Placental pericyte (primary cell): ENCODE measurements around the gene SLC22A13. TPM values are rescaled to one million over a fixed set of nuclear protein-coding genes. Genes with fewer than 3 reads are reported as not detected.

Experiments used
- small RNA-seq: library from RNA; depleted of rRNA; stranded (forward); fragments of <200 nt; gene quantifications from one replicate; pipeline ENCODE3, GENCODE V24; 2012; ENCODE audit warnings: low replicate concordance
- total RNA-seq: library from RNA; depleted of rRNA; stranded (reverse); fragments of >200 nt; gene quantifications from 2 replicates; pipeline ENCODE4 v1.2.3, GENCODE V29; 2012

Gene SLC22A13, protein sequence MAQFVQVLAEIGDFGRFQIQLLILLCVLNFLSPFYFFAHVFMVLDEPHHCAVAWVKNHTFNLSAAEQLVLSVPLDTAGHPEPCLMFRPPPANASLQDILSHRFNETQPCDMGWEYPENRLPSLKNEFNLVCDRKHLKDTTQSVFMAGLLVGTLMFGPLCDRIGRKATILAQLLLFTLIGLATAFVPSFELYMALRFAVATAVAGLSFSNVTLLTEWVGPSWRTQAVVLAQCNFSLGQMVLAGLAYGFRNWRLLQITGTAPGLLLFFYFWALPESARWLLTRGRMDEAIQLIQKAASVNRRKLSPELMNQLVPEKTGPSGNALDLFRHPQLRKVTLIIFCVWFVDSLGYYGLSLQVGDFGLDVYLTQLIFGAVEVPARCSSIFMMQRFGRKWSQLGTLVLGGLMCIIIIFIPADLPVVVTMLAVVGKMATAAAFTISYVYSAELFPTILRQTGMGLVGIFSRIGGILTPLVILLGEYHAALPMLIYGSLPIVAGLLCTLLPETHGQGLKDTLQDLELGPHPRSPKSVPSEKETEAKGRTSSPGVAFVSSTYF
- total RNA-seq, result 0.43 and 0.44 TPM in 2 replicates

DNA sequence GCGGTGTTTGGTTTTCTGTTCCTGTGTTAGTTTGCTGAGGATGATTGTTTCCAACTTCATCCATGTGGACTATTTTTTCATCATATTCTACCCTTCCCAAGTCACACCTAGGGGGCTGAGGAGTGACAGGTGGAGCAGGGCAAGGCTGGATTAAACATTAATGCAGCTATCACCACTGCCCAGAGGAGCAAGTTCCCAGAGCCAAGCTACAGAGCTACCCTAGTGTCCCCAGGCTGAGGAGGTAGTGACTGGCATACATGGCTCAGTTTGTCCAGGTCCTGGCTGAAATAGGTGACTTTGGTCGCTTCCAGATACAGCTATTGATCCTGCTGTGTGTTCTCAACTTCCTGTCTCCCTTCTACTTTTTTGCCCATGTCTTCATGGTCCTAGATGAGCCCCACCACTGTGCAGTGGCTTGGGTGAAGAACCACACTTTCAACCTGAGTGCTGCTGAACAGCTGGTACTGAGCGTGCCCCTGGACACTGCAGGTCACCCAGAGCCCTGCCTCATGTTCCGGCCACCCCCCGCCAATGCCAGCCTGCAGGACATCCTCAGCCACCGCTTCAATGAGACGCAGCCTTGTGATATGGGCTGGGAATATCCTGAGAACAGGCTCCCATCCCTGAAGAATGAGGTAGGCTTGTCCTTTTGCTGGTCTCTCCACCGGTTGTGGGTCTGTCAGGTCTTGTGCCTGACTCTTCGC is at the start of gene SLC22A13:
TSS of gene SLC22A13 (plus strand) at position 209 of the 704 bp plus-strand sequence. CDS start at position 258, 49 bp downstream.

DNA sequence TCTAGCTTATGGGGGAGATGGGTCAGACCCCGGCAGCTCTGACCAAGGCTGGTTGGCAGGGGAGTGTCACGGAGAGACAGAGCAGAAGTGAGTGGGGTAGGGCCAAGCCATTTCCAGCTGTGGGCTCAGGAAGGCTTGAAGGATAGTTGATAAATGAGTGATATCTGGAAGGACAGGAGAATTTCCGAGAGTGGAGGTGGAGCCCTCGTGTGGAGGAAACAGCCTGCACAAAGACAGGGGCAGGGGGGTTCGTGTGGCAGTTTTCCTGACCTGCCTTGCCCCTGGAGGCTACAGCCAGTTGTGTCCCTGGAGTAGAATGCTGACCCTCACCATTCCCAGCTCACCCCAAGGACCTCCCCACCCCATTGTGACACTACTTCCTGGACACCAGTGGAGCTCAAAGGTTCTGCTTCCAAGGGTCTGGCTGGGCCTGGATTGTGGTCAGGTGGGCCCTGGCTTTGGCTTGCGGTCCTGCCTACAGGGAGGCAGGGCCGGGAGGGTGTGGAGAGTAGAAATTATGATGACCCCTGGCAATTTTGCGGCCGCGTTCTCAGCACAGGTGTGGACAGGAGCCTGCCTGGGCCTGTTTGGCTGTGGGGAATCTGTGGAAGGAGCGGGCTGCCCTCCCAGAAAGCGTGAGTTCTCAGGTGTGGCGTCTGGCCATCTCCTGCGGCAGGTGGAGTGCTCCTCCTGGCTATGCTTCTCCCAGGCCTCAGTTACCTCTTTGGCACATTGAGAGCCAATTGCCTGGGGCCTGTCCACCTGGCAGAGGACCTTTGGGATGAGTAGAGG is 16.5 kb downstream of the SLC22A13 start, which contains the start of gene SLC22A14:
TSS of gene SLC22A14 (plus strand) at position 400 of the 792 bp plus-strand sequence. CDS start 23,733 bp downstream, outside the sequence.

Small RNA genes within 50 kb of the gene (small RNA-seq; reads per million reads assigned to genes)
- gene RNU6-235P, result not detected

Other genes with a start within 250 kb of the SLC22A13 start
- 16.0 and 23.4 TPM in 2 replicates for gene PLCD1, start 236.2 kb upstream of the SLC22A13 start, total RNA-seq
- under 0.01 TPM in 1 of 2 replicates, not detected in the other for gene DLEC1, start 226.6 kb upstream of the SLC22A13 start, total RNA-seq
- gene ACAA1, start 128.7 kb upstream of the SLC22A13 start, total RNA-seq, result 19.0 and 20.6 TPM in 2 replicates
- 9.8 and 19.5 TPM in 2 replicates for gene MYD88, start 127.2 kb upstream of the SLC22A13 start, total RNA-seq
- 33.0 and 62.9 TPM in 2 replicates for gene OXSR1, start 100.3 kb upstream of the SLC22A13 start, total RNA-seq
- under 0.01 and 0.14 TPM in 2 replicates for gene SLC22A14, start 16.5 kb downstream of the SLC22A13 start, total RNA-seq
- gene XYLB, start 81.0 kb downstream of the SLC22A13 start, total RNA-seq, result 4.3 and 5.5 TPM in 2 replicates
- 3.7 and 4.8 TPM in 2 replicates for gene ACVR2B, start 188.1 kb downstream of the SLC22A13 start, total RNA-seq
- 7.0 and 12.6 TPM in 2 replicates for gene EXOG, start 230.5 kb downstream of the SLC22A13 start, total RNA-seq